ENCODE results near the gene SERPINA10. TPM values are rescaled to one million over a fixed set of nuclear protein-coding genes. Genes with fewer than 3 reads are reported as not detected.

Gene SERPINA10
- total RNA-seq, 1 donor: not detected

- Histone ChIP-seq H3K4me1 (ENCODE audit: insufficient read depth, low read length) (no peaks in the 10 kb centered on the region), H3K4me3 (ENCODE audit: insufficient read depth, low read length) (no peak overlapping the region)
- DNase-seq (ENCODE audit: insufficient read length, low spot score, missing footprints): no peak
Measured at GRCh38 chr14:94295360-94296180, 2.5 kb upstream of the SERPINA10 start.

GRCh38 chr14:94293578-94293924, 483 bp upstream of the SERPINA10 start:
- Histone ChIP-seq H3K4me1 (ENCODE audit: insufficient read depth, low read length) (peaks cover 2% of the 10 kb centered on the region), H3K4me3 (ENCODE audit: insufficient read depth, low read length) (no peak overlapping the region), H3K4me2 (ENCODE audit: insufficient read depth, low read length) (no peak overlapping the region), H4K20me1 (ENCODE audit: insufficient read depth, low read length) (no peaks in the 10 kb centered on the region), H3K9me3 (ENCODE audit: low read depth, low read length) (no peaks in the 10 kb centered on the region), H2AFZ (ENCODE audit: low read length) (no peak overlapping the region), H3K27ac (ENCODE audit: low read depth, low read length) (no peak overlapping the region), H3K36me3 (ENCODE audit: insufficient read depth, low read length) (no peaks in the 10 kb centered on the region), H3K79me2 (ENCODE audit: insufficient read depth, low read length) (no peaks in the 10 kb centered on the region), H3K27me3 (ENCODE audit: insufficient read depth, low read length) (peaks cover 3% of the 10 kb centered on the region)
- DNase-seq (ENCODE audit: insufficient read length, low spot score, missing footprints): no peak
- TF ChIP-seq CTCF (IDR thresholded peaks at IDR 0.05; ENCODE audit: extremely low read depth, low read depth, low read length): no peak

More at GRCh38 chr14:94295360-94296180, 2.5 kb upstream of the SERPINA10 start:
- no peaks in the 10 kb centered on the region for H3K9me3 ChIP-seq (ENCODE audit: low read depth, low read length)
- peaks cover 3% of the 10 kb centered on the region for H3K27me3 ChIP-seq (ENCODE audit: insufficient read depth, low read length)
- no peak overlapping the region for H2AFZ ChIP-seq (ENCODE audit: low read length)
- no peak overlapping the region for H3K4me2 ChIP-seq (ENCODE audit: insufficient read depth, low read length)
- no peaks in the 10 kb centered on the region for H3K79me2 ChIP-seq (ENCODE audit: insufficient read depth, low read length)
- H3K36me3 ChIP-seq (ENCODE audit: insufficient read depth, low read length): no peaks in the 10 kb centered on the region
- no peaks in the 10 kb centered on the region for H4K20me1 ChIP-seq (ENCODE audit: insufficient read depth, low read length)
- H3K27ac ChIP-seq (ENCODE audit: low read depth, low read length): no peak overlapping the region
- no peak for TF ChIP-seq CTCF (IDR thresholded peaks at IDR 0.05; ENCODE audit: extremely low read depth, low read depth, low read length)

- Histone ChIP-seq H3K4me1 (ENCODE audit: insufficient read depth, low read length) (peaks cover 2% of the 10 kb centered on the region), H3K9me3 (ENCODE audit: low read depth, low read length) (no peaks in the 10 kb centered on the region), H3K4me3 (ENCODE audit: insufficient read depth, low read length) (no peak overlapping the region), H3K4me2 (ENCODE audit: insufficient read depth, low read length) (no peak overlapping the region), H3K79me2 (ENCODE audit: insufficient read depth, low read length) (no peaks in the 10 kb centered on the region), H2AFZ (ENCODE audit: low read length) (no peak overlapping the region), H3K27me3 (ENCODE audit: insufficient read depth, low read length) (peaks cover 3% of the 10 kb centered on the region), H3K27ac (ENCODE audit: low read depth, low read length) (no peak overlapping the region), H4K20me1 (ENCODE audit: insufficient read depth, low read length) (no peaks in the 10 kb centered on the region), H3K36me3 (ENCODE audit: insufficient read depth, low read length) (no peaks in the 10 kb centered on the region)
- no peak for DNase-seq (ENCODE audit: insufficient read length, low spot score, missing footprints)
- TF ChIP-seq CTCF (IDR thresholded peaks at IDR 0.05; ENCODE audit: extremely low read depth, low read depth, low read length): no peak
Measured at GRCh38 chr14:94292526-94292871, 569 bp downstream of the SERPINA10 start.

GRCh38 chr14:94291906-94292525, 1.1 kb downstream of the SERPINA10 start:
- no peak for DNase-seq (ENCODE audit: insufficient read length, low spot score, missing footprints)
- no peak for TF ChIP-seq CTCF (IDR thresholded peaks at IDR 0.05; ENCODE audit: extremely low read depth, low read depth, low read length)
- Histone ChIP-seq H3K79me2 (ENCODE audit: insufficient read depth, low read length) (no peaks in the 10 kb centered on the region), H2AFZ (ENCODE audit: low read length) (no peak overlapping the region), H3K4me3 (ENCODE audit: insufficient read depth, low read length) (no peak overlapping the region), H3K4me1 (ENCODE audit: insufficient read depth, low read length) (peaks cover 2% of the 10 kb centered on the region), H3K36me3 (ENCODE audit: insufficient read depth, low read length) (no peaks in the 10 kb centered on the region), H3K4me2 (ENCODE audit: insufficient read depth, low read length) (no peak overlapping the region), H3K27ac (ENCODE audit: low read depth, low read length) (no peak overlapping the region), H4K20me1 (ENCODE audit: insufficient read depth, low read length) (no peaks in the 10 kb centered on the region), H3K27me3 (ENCODE audit: insufficient read depth, low read length) (peaks cover 3% of the 10 kb centered on the region), H3K9me3 (ENCODE audit: low read depth, low read length) (no peaks in the 10 kb centered on the region)

Data from osteoblast (primary cell).